ENCODE measurements around the gene TTL.

The TTL gene

GRCh38 chr2:112580084-112580483 is 98.1 kb downstream of the TTL start:
- no peak for DNase-seq (ENCODE audit: low read depth in 2 of 3, low spot score in 2 of 3)

GRCh38 chr2:112582314-112582746 is 100.4 kb downstream of the TTL start:
- DNase-seq (ENCODE audit: low read depth in 2 of 3, low spot score in 2 of 3): no peak

- peak in 2 of 3 experiments; percentile 14 to 23 for DNase-seq (ENCODE audit: low read depth in 2 of 3, low spot score in 2 of 3)
Observed at GRCh38 chr2:112583497-112584133, 101.7 kb downstream of the TTL start.

GRCh38 chr2:112584134-112584890 is 102.4 kb downstream of the TTL start, which contains the start of gene CHCHD5:
TSS of gene CHCHD5 (plus strand) at chr2:112584609. CDS start at chr2:112584648, 39 bp downstream.
- peak; percentile 79 to 87 (median 85) for DNase-seq (ENCODE audit: low read depth in 2 of 3, low spot score in 2 of 3)

- no peak for DNase-seq (ENCODE audit: low read depth in 2 of 3, low spot score in 2 of 3)
Observed at GRCh38 chr2:112584891-112585250, 102.9 kb downstream of the TTL start.

- no peak for DNase-seq (ENCODE audit: low read depth in 2 of 3, low spot score in 2 of 3)
Observed at GRCh38 chr2:112585400-112585799, 103.4 kb downstream of the TTL start.

GRCh38 chr2:112585873-112586464 is 104.0 kb downstream of the TTL start:
- DNase-seq (ENCODE audit: low read depth in 2 of 3, low spot score in 2 of 3): no peak

- DNase-seq (ENCODE audit: low read depth in 2 of 3, low spot score in 2 of 3): no peak
Observed at GRCh38 chr2:112588611-112589045, 106.7 kb downstream of the TTL start.
